CD1c-positive myeloid dendritic cell (primary cell): Measurements from ENCODE around the gene PAOX.
"Not testable (repeated sequence)": the region's sequence is repeated elsewhere in the genome, so short reads cannot be mapped to it uniquely, and the experiment has no call there.

Experiments
- DNase-seq: peaks from one replicate; pipeline ENCODE4 v3.0.0-alpha.2; 2016; ENCODE audit errors: extremely low spot score

Gene PAOX

DNA sequence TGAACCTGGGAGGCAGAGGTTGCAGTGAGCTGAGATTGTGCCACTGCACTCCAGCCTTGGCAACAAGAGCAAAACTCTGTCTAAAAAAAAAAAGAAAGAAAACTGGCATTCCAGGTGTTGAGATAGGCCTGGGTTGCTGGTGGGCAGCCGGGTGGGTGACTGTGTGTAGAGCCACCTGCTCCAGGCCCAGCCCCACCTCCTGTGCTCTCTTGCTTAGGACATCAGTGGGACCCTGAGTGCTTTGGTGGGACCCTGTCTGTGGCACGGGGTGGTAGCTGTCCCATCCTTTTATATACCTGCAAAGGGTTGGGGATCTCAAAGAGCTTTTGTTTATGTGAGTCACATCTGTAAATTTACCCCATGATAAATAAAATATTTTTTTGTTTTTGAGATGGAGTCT is 6.2 kb downstream of the PAOX start:
- DNase-seq = no peak

DNA sequence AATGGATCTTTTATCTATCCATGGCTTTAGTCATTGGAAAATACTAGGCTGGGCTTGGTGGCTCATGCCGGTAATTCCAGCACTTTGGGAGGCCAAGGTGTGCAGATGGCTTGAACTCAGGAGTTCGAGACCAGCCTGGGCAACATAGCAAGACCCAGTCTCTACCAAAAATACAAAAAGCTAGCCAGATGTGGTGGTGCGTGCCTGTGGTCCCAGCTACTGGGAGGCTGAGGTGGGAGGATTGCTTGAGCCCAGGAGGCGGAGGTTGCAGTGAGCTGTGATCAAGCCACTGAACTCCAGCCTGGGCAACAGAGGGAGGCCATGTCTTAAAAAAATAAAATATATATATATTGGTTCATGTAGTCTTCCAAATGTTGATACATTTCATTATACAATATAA is 7.9 kb downstream of the PAOX start:
- not testable (repeated sequence) for DNase-seq

DNA sequence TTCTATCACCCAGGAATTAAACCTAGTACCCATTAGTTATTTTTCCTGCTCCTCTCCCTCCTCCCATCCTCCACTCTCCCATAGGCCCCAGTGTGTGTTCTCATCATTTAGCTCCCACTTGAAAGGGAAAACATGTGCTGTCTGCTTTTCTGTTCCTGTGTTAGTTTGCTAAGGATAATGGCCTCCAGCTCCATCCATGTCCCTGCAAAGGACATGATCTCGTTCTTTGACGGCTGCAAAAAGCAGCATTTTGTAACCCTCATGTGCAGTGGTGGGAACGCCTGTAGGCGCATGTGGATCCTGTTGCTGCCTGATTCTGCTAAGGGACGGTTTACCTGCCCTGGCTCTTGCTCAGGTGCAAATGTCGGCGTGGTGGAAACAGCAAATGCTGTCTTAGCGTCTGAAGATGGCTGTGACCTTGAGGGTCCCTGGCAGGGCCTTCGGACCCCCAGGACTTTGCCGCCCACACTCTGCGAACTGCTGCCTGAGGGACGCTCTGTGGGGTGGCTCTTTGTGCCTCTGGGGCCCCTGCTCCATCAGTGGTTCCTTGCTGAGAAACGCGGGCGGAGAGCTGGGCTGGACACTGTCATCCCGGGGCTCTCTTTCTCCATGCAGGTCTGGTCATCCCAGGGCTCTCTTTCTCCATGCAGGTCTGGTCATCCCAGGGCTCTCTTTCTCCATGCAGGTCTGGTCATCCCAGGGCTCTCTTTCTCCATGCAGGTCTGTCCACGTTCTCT is 9.3 kb downstream of the PAOX start:
- no peak for DNase-seq

DNA sequence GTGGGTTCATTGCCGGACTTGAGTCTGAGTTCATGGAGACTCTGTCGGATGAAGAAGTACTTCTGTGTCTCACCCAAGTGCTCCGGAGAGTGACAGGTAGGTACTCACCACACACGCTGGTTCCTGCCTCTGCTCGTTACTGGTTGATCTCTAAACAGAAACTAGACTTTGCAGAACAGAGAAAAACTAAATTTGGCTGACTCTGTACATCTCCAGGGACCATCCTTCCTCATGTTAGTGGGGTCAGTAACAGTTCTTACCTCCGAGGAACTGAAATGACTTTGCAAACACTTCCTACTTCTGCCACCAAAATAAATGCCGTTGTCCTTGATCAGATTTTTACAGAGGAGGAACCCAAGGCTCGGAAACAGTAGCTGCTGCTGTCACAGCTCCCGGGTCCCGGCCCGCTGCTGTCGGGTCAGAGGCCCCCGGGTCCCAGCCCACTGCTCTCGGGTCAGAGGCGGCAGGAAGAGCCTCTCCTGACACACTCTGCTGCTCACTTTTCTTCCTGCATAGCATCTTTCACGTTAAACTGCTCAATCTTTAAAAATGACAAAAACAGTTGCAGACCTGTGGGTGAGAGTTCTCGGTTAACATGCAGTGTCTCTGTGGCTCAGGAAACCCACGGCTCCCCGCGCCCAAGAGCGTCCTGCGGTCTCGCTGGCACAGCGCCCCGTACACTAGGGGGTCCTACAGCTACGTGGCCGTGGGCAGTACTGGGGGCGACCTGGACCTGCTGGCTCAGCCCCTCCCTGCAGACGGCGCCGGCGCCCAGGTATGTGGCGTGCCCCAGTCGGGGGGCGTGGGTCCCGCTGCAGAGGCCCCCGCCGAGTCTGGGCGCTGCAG is 10.1 kb downstream of the PAOX start:
- DNase-seq = peak; percentile 84

DNA sequence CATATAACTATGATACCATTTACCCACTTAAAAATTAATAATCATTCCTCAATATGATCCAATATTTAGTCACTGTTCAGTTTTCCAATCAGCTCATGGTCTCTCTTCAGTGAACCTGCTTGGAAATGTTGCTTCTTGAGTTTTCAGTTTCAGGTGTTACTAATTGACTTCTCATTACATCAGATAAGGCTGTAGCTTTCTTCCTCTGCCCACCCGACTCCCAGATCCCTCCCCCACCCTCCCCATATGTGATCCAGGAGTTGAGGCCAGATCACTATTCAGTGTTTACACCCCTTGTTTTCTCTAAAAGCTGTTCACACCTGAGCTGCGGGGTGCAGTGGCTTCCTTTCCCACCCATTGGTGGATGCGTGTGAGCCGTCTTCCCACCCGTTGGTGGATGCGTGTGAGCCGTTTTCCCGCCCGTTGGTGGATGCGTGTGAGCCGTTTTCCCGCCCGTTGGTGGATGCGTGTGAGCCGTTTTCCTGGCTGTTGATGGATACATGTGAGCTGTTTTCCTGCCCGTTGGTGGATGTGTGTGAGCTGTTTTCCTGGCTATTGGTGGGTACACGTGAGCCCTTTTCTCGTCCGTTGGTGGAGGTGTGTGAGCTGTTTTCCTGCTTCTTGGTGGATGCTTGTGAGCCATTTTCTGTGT is 11.7 kb downstream of the PAOX start:
- DNase-seq = no peak

DNA sequence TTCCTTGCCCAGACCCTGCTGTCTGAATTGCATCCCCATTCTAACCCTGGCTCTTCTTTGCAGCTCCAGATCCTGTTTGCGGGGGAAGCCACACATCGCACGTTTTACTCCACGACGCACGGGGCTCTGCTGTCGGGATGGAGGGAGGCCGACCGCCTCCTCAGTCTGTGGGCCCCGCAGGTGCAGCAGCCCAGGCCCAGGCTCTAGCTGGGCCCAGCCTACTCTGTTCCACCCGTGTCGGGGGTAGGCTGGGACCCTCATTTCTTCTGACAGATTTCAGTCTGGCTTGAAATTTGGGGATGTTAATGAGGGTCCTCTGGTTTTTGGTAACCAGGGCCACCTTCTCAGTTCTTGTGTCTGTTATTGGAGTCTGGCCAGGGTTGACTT is 12.2 kb downstream of the PAOX start:
- DNase-seq = no peak

DNA sequence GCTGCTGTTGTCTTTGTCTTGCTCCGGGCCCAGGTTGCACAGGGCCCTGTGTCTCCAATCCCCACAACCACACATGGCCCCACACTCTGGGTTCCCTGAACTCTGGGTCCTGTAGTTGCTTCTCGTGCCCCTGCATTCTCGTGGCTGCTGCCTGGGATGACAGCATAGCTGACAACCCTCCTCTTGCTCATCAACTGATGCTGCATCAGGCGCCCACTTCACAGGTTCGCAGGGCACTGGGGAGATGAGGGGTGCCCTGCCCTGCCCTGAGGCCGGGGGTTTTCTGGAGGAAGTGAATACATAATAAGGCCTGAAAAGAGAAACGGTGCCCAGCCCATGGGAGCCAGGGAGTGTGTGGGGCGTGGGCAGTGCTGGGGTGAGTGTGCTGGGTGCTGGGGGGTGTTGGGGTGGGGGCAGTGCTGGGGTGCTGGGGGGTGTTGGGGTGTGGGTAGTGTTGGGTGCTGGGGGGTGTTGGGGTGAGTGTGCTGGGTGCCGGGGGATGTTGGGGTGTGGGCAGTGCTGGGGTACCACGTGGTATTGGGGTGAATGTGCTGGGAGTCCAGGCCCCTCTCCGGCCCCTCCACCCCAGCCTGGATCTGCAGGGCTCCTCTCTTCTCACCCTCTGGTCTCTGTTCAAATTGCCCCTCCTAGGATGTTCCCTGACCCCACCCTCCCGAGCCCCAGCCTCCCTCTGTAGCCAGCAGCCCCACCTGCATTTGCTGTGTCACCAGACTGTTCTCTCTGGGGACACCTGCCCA is 12.9 kb downstream of the PAOX start:
- DNase-seq = no peak

DNA sequence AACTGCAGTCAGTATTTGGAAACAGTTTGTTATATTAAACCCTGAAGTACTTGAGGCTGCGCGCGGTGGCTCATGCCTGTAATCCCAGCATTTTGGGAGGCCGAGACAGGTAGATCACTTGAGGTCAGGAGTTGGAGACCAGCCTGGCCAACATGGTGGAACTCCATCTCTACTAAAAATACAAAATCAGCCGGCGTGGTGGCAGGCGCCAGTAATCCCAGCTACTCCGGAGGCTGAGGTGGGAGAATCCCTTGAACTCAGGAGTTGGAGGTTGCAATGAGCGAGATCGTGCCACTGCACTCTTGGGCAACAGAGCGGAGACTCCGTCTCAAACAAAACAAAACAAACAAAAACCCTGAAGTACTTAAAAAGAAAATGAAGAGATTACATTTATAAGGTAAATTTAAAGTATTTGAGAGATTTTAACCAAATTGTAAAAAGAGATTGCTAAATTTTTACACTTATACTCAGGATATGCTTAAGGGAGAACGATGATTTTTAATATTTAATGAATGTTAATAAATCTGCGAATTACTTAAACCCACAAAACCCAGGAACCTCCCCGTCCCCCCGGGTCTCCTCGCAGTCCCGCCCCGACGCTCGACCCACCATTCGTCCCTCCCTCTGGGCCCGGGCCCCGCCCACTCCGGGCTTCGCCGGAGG is 14.5 kb downstream of the PAOX start:
- no peak for DNase-seq

DNA sequence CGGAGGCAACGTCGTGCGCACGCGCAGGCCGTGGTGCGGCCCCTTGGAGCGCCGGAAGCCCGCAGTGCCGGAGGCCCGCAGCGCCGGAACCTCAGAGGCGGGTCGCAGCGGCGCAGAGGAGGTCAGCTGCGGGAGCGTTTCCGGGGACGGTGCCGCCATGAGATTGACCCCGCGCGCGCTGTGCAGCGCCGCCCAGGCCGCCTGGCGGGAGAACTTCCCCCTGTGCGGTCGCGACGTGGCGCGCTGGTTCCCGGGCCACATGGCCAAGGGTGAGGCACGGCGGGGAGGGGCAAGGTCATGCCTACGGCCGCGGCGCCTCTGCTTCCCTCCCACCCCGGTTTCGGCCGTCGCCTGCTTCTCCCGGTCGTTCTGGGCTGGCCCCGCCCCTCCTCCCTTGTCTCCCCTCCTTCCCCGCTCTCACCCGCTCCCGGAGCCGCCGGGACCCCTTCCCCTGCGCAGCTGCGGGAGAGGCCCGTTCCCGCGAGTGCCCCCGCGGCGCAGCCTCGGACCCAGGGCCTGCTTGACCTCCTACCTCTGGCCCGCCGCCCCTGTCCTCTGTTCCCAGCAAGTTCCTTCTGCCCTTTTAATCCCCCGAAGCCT is 15.1 kb downstream of the PAOX start, which contains the start of gene MTG1:
TSS of gene MTG1 (plus strand) at position 94 of the 600 bp plus-strand sequence. CDS start at position 158, 64 bp downstream.
- DNase-seq = peak; percentile 97

DNA sequence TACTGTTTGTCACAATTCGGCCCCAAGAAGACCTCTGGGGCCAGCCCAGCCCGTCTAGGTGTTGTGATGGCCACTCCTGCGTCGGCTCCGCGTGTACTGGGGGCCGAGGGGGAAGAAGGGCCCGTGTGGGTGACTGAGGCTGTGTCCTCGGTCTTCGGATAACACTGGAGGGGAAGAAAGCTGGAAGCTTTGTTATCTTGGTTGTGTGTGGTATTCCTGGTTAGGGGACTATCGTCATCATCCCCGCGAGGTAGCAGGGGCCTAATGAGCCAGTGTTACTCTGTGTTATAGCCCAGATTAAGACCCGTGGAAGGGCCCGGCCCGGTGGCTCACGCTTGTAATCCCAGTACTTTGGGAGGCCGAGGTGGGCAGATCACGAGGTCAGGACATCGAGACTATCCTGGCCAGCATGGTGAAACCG is 15.7 kb downstream of the PAOX start:
- peak; percentile 20 for DNase-seq

DNA sequence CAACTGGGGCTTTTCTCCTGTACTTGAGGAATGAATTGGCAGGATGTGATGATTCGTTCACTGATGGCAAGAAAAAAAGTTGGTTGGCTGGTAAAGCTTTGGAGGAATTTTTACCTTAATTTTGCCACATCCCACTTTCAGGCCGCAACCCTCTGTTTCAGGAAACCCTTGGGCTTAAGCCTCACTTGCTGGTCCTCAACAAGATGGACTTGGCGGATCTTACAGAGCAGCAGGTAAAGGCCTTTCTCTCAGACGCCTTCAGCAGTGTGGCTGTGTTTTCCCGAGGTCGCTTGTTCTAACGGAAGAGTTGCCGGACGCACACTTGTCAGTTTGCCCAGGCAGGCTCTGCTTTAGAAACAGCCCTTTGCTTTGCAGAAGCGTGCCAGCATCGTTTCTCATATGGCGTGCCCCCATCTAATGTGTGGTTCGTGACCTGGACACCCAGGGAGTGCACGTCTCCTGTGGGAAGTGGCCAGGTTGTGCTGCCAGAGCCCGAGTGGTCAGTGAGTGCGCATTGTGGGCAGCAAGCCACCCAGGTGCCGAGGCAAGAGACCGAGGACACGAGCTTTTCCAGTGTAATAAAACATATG is 17.1 kb downstream of the PAOX start:
- no peak for DNase-seq

DNA sequence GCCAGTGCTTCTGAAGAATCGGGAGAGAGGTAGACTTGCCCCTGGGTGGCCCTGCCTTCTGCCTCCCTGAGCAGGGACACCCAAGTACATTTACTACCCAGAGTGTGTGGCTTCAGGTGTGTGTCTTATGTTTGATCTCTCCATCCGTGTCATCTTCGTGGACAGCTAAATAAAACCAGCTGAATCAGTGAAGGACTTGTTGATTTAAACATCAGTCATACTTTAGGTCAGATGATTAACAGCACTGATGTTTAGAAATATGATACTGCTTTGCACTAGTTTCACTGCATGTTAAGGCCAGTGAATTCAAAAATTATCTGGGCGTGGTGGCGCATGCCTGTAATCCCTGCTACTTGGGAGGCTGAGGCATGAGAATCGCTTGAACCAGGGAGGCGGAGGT is 18.9 kb downstream of the PAOX start:
- no peak for DNase-seq

DNA sequence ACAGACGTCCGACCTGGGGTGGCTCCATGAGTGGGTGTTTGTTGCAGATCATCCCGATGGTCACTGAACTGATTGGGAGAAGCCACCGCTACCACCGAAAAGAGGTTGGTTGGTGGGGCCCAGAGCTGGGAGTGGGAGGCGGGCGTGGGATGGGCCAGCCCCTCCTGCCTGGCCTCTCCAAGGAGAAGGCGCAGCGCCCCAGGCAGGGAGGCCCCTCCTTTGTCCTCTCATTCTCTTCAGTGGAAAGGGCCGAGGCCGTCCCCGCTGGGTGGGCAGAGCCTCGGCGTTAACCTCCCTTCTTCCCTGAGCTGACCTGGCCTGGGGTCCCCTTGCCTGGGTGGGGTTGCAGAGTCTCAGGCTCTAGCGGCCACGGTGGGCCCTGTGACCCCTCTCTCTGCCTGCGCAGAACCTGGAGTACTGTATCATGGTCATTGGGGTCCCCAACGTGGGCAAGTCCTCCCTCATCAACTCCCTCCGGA is 20.1 kb downstream of the PAOX start:
- no peak for DNase-seq

DNA sequence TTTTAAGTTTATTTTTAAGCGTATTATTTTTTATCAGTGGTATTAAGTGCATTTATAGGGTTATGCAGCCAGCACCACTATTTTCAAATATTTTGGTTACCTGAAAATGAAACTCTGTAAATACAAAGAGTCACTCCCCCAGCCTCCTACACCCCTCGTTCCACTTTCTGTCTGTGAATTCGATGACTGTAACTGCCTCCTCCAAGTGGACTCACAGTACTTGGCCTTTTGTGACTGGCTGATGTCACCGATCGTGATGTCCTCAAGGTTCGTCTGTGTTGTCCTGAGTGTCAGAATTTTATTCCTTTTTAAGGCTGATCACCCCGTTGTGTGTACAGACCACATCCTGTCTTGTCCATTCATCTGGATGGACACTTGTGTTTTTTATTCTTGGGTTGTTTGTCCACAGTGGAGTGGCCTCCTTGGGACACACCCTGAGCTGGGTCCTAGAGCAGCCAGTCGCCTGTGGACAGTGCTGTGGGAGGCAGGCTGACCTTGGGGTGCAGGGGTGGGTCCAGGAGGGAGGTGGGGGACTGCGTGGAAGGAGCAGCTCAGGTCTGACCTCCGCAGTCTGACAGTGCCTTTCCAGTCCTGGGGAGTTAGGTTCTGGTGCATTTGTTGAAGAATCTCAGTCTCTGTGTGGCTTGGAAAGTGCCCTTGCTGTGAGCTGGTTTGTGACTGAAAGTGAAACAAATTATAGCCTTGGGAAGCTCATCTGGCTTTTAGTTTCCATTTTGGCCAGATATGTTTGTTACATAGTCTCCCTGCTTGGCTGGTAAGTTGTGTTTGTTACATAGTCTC is 21.8 kb downstream of the PAOX start:
- no peak for DNase-seq

DNA sequence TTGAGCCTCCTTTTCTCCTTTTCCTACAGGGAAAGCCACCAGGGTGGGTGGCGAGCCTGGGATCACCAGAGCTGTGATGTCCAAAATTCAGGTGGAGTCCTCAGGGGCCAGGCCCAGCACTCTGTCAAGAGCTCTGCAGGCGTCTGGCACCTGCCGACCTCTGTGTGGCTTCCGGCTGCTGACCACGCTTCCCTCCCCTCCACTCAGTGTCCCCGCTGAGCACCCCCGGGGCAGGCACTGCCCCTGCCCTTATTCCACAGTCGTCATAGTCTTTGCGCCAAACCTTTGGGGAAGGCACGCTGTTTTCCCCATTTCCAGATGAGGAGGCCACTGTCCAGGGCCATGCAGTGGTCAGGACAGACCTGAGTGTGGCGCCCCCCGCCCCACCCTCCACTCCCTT is 22.4 kb downstream of the PAOX start:
- no peak for DNase-seq

DNA sequence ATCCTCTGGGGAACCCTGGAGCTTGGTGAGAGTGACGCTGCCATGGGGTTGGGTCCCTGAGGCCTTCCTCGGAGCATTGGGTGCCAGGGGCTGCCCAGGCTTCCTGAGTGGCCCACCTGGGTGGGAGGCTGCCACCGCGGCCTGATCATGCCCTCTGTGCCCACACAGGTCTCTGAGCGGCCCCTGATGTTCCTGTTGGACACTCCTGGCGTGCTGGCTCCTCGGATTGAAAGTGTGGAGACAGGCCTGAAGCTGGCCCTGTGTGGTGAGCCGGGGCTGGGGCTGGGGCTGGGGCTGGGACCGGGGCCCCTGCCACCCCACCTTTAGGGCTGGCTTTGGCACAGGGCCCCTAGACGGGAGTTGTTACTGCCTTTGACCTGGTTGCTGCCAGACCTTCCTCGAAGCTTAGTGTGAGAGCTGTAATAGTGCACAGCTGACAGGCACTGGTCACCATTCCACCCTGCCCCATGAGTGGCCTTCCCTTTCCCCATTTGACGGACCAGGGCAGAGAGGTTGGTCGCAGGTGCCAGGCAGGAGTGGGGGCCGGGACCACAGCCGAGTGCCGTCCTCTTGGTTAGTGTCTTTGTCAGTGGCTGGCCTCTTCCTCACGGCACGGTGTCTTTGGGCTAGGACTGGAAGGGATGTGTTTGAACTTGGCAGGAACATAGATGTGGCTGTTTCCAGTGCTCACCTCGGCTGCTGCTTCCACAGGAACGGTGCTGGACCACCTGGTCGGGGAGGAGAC is 23.1 kb downstream of the PAOX start:
- no peak for DNase-seq

DNA sequence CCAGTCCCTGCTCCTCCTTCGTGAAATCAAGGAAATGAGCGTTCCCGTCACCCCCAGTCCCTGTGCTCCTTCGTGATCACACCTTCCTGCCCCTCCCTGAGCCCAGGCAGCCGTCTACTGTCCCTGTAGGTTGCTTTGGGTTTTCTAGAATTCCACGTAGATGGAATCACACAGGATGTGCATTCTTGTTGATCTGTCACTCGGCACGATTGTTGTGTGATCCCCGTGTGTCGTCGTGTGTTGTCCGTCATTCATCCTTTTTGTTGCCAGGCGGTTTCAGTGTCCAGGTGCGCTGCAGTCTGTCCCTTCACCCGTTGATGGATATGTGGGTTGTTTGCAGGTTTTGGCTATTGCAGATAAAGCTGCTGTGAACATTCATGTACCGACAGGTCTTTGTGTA is 24.3 kb downstream of the PAOX start:
- DNase-seq = no peak

DNA sequence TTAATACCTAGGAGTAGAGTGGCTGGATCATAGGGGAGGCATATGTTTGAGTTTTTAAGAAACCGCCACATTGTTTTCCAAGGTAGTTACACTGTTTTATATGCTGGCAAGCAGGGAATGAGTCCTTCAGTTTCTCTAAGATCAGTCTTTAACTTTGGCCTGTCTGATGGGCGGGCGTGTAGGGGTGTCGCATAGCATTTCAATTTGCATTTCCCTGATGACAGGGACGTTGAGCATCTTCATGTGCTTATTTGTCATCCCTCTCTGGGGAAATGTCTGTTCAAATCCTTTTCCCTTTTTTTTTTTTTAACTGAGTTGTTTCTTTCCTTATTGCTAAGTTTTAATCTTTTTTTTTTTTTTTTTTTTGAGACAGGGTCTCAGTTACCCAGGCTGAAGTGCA is 24.7 kb downstream of the PAOX start:
- DNase-seq = no peak

DNA sequence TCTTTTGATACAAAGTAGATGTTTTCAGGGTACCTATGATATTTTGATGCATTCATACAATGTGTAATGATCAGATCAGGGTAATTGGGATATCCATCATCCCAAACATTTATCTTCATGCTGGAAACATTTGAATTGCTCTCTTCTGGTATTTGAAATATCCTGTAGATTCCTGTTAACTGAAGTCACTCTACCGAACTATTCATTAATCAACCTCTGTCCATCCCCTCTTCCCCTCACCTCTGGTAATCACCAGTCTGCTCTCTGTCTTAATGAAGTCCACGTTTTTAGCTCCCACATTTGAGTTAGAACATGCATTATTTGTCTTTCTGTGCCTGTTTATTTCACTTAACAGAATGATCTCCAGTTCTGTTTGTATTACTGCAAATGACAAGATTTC is 26.2 kb downstream of the PAOX start:
- no peak for DNase-seq
